Spleen (tissue), 11 donors: Measurements from ENCODE around the gene OVOL3. TPM values are rescaled to one million over a fixed set of nuclear protein-coding genes. Genes with fewer than 3 reads are reported as not detected.

ENCODE experiments used
- DNase-seq: peaks from one replicate; pipeline ENCODE4 v3.0.0-alpha.2; 2020
- H3K27ac ChIP-seq, 8 donors: fragments of 200-600 bp; sonication (generic) in 7 of 8; 1 replicate in 4 of 8; 2 replicates in 4 of 8; pipeline versions ENCODE4 v1.5.0 to v1.8.0; 2016 to 2021; ENCODE audit warnings: inconsistent platforms in 4 of 8, mild to moderate bottlenecking in 4 of 8, moderate library complexity in 1 of 8
- H3K27me3 ChIP-seq, 7 donors: fragments of 200-600 bp; sonication (generic) in 6 of 7; replicated peaks in 1 of 7; 1 replicate in 4 of 7; 2 replicates in 3 of 7; pipeline versions ENCODE4 v1.5.0 to v1.8.0; 2016 to 2021; ENCODE audit warnings: inconsistent platforms in 3 of 7, mild to moderate bottlenecking in 1 of 7
- H3K36me3 ChIP-seq, 6 donors: fragments of 200-600 bp; sonication (generic) in 5 of 6; 1 replicate in 4 of 6; 2 replicates in 2 of 6; pipeline versions ENCODE4 v1.5.0 to v1.8.0; 2016 to 2021; ENCODE audit warnings: inconsistent platforms in 2 of 6
- H3K4me1 ChIP-seq, 6 donors: fragments of 200-600 bp; sonication (generic) in 5 of 6; 1 replicate in 3 of 6; 2 replicates in 3 of 6; pipeline versions ENCODE4 v1.5.0 to v1.8.0; 2016 to 2021; ENCODE audit warnings: inconsistent platforms in 3 of 6
- H3K4me3 ChIP-seq, 8 donors: fragments of 200-600 bp; sonication (generic) in 7 of 8; 1 replicate in 4 of 8; 2 replicates in 4 of 8; pipeline versions ENCODE4 v1.5.0 to v1.8.0; 2016 to 2021; ENCODE audit warnings: inconsistent platforms in 4 of 8, mild to moderate bottlenecking in 4 of 8, moderate library complexity in 2 of 8
- H3K9me3 ChIP-seq, 8 donors: fragments of 200-600 bp; sonication (generic) in 7 of 8; 1 replicate in 4 of 8; 2 replicates in 4 of 8; pipeline versions ENCODE4 v1.5.0 to v1.8.0; 2016 to 2021; ENCODE audit warnings: inconsistent platforms in 4 of 8
- CTCF ChIP-seq, 11 experiments: fragments of 200-600 bp in 7 of 11; fragments of 450-650 bp in 4 of 11; sonication (generic) in 4 of 11; IDR thresholded peaks in 8 of 11; conservative IDR thresholded peaks in 3 of 11; 1 replicate in 7 of 11; 2 replicates in 4 of 11; pipeline versions ENCODE4 v1.4.0 to v1.8.0; 2016 to 2021; ENCODE audit warnings: antibody characterized with exemption in 11 of 11, inconsistent platforms in 4 of 11, mild to moderate bottlenecking in 1 of 11
- POLR2A ChIP-seq, 3 donors: fragments of 450-650 bp; IDR thresholded peaks; one replicate each; pipeline ENCODE4 v1.5.1; 2017; ENCODE audit warnings: antibody characterized with exemption in 3 of 3, mild to moderate bottlenecking in 1 of 3
- POLR2AphosphoS5 ChIP-seq, 3 donors: sonication (generic); formaldehyde crosslinking; IDR thresholded peaks; one replicate each; pipeline ENCODE4 v1.5.1; 2017; ENCODE audit warnings: antibody characterized with exemption in 3 of 3
- WGBS, 5 donors: extraction: QIAGEN DNeasy Blood & Tissue Kit in 3 of 5; methylation state at CpG; one replicate each; pipeline versions ENCODE4 v1.1.5 to v1.1.7; 2013 to 2018; 5-methylcytosine and 5-hydroxymethylcytosine counted together
- intact Hi-C: fragments of 100-400 bp; cut with DNase I; formaldehyde crosslinking; loops from one replicate; pipeline ENCODE4 v1.15.0; 2023; ENCODE audit warnings: low total_unique reads
- polyA plus RNA-seq, 3 donors: library from polyadenylated mRNA; stranded (reverse); fragments of 200-250 nt; gene quantifications; one replicate each; pipeline ENCODE4 v1.2.1, GENCODE V29; 2013
- total RNA-seq, 7 donors: library from RNA; depleted of rRNA in 3 of 7; stranded (reverse); fragments of >200 nt in 3 of 7; fragmentation: NEBNext Ultra II Directional in 4 of 7; extraction: Animal tissue kit (Norgen Biotek cat#: 25700) in 4 of 7; gene quantifications; one replicate each; pipeline versions ENCODE4 v1.1.0 to v1.2.1, GENCODE V29; 2016 to 2021
- donor health status: healthy with polysubstance abuse.
- donor health status: DM: no; HTN: no; CAD: no; lungs with moderate emphysema.
- donor health status: DM: no; HTN: no; CAD: no.
- donor health status: Bipolar disorder and iron deficiency.
- donor health status: healthy.
- donor health status: DM: no; HTN: no; CAD: no.
- donor health status: DM: yes; HTN: yes; CAD: no.

Gene OVOL3
- total and polyA plus RNA-seq, 10 donors: 0.11 to 0.22 (median 0.19) TPM; not detected in 7

- 89 to 96% (median 93%) methylated on average over 10 of the region's 10 CpGs for WGBS, 5 donors
- no peaks in the 10 kb centered on the region for H3K27me3 ChIP-seq
- no peaks in the 10 kb centered on the region for H3K9me3 ChIP-seq
- intact Hi-C loops: no loop called here
- H3K27ac ChIP-seq: peak overlapping the region; percentile 68 to 97 (median 89)
- H3K36me3 ChIP-seq: peaks cover 0 to 53% (median 27%) of the 10 kb centered on the region in 6 donors
- H3K4me1 ChIP-seq: peaks cover 0 to 38% (median 11%) of the 10 kb centered on the region in 6 donors
- H3K4me3 ChIP-seq: peak overlapping the region in 3 of 8 donors; percentile 41 to 69 (median 55)
- peak; percentile 20 for DNase-seq
- no peak for TF ChIP-seq CTCF (IDR thresholded peaks at IDR 0.05 in 8 of 11, conservative IDR thresholded peaks at IDR 0.05 in 3 of 11)
- no peak for TF ChIP-seq POLR2AphosphoS5 (IDR thresholded peaks at IDR 0.05)
- TF ChIP-seq POLR2A (IDR thresholded peaks at IDR 0.05): no peak
These were observed 42.2 kb downstream of the OVOL3 start for GRCh38 chr19:36153126-36153525.

DNA sequence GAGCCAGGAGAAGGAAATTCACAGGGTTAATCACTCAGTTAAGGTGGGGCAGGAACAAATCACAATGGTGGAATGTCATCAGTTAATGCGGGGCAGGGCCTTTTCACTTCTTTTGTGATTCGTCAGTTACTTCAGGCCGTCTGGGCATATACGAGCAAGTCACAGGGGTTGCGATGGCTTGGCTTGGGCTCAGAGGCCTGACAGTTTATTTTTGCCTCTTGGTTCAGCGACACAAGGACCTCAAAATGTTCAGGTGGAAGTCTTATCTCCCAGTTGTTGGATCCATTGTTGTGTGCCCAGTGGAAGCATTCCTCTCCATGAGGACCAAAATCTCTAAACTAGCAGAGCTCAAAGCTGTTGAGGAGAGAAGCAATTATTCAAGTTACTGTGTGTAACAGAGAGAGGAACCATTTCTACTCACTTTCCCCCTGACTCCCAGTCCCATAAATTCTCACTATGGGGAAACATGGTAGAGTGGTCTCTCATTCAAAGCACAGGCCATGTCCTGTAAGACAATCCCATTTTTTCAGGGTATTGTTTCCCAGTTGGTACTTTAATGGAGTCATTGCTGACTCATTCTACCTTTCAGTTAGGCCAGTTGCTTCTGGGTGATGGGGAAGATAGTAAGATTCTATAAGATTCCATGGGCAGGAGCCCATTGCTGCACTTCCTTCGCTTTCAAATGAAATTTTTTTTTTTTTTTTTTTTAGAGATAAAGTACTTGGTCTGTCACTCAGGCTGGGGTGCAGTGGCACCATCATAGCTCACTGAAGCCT is 50.1 kb downstream of the OVOL3 start:
- Histone ChIP-seq H3K9me3 (no peaks in the 10 kb centered on the region), H3K27ac (no peak overlapping the region), H3K36me3 (peaks cover 0 to 41% (median 0%) of the 10 kb centered on the region in 6 donors), H3K4me1 (no peaks in the 10 kb centered on the region), H3K4me3 (no peak overlapping the region), H3K27me3 (no peaks in the 10 kb centered on the region)
- WGBS, 5 donors: 93 to 97% (median 93%) methylated on average over 7 of the region's 7 CpGs
- DNase-seq: peak; percentile 19
- intact Hi-C loops: no loop called here
- TF ChIP-seq POLR2A (IDR thresholded peaks at IDR 0.05) (no peak), CTCF (IDR thresholded peaks at IDR 0.05 in 8 of 11, conservative IDR thresholded peaks at IDR 0.05 in 3 of 11) (no peak), POLR2AphosphoS5 (IDR thresholded peaks at IDR 0.05) (no peak)

Other genes starting within 250 kb of the OVOL3 start
- gene APLP1, start 242.6 kb upstream of the OVOL3 start, total RNA-seq: 1 to 10 TPM in 3 of 7 donors, under 1 TPM in 2, not detected in 2; 0.57 to 3.6 (median 1.1) TPM
- 1 to 10 TPM in 2 of 3 donors, under 1 TPM in 1; 0.99 to 2.6 (median 2.4) TPM for gene APLP1, start 242.6 kb upstream of the OVOL3 start, polyA plus RNA-seq
- gene NFKBID, start 210.6 kb upstream of the OVOL3 start, total RNA-seq: 10 to 100 TPM; 19.6 to 57.5 (median 30.3) TPM
- gene NFKBID, start 210.6 kb upstream of the OVOL3 start, polyA plus RNA-seq: 10 to 100 TPM; 12.6 to 19.7 (median 18.1) TPM
- gene HCST, start 208.6 kb upstream of the OVOL3 start, total RNA-seq: 10 to 100 TPM; 31.5 to 80.4 (median 58.2) TPM
- 100 to 1,000 TPM; 119 to 130 (median 122) TPM for gene HCST, start 208.6 kb upstream of the OVOL3 start, polyA plus RNA-seq
- gene TYROBP, start 202.8 kb upstream of the OVOL3 start, total RNA-seq: 100 to 1,000 TPM; 292 to 747 (median 403) TPM
- gene TYROBP, start 202.8 kb upstream of the OVOL3 start, polyA plus RNA-seq: 100 to 1,000 TPM; 281 to 446 (median 285) TPM
- 10 to 100 TPM in 4 of 7 donors, 1 to 10 TPM in 3; 7.8 to 18.2 (median 11.5) TPM for gene LRFN3, start 174.8 kb upstream of the OVOL3 start, total RNA-seq
- gene LRFN3, start 174.8 kb upstream of the OVOL3 start, polyA plus RNA-seq: 1 to 10 TPM in 2 of 3 donors, under 1 TPM in 1; 0.76 to 8.0 (median 1.2) TPM
- 10 to 100 TPM; 14.6 to 34.8 (median 16.3) TPM for gene SDHAF1, start 116.0 kb upstream of the OVOL3 start, total RNA-seq
- 10 to 100 TPM; 26.5 to 35.6 (median 33.6) TPM for gene SDHAF1, start 116.0 kb upstream of the OVOL3 start, polyA plus RNA-seq
- gene SYNE4, start 102.3 kb upstream of the OVOL3 start, total RNA-seq: 1 to 10 TPM in 4 of 7 donors, under 1 TPM in 2, not detected in 1; 0.54 to 1.6 (median 1.0) TPM
- under 1 TPM; 0.70 to 0.89 (median 0.85) TPM for gene SYNE4, start 102.3 kb upstream of the OVOL3 start, polyA plus RNA-seq
- 10 to 100 TPM; 22.6 to 65.3 (median 28.3) TPM for gene ALKBH6, start 96.9 kb upstream of the OVOL3 start, total RNA-seq
- 10 to 100 TPM; 21.3 to 26.6 (median 24.3) TPM for gene ALKBH6, start 96.9 kb upstream of the OVOL3 start, polyA plus RNA-seq
- 10 to 100 TPM in 5 of 7 donors, 1 to 10 TPM in 2; 6.8 to 18.0 (median 13.5) TPM for gene CLIP3, start 78.3 kb upstream of the OVOL3 start, total RNA-seq
- gene CLIP3, start 78.3 kb upstream of the OVOL3 start, polyA plus RNA-seq: 1 to 10 TPM; 2.7 to 3.2 (median 3.1) TPM
- 1 to 10 TPM; 3.5 to 7.9 (median 5.1) TPM for gene THAP8, start 56.9 kb upstream of the OVOL3 start, total RNA-seq
- gene THAP8, start 56.9 kb upstream of the OVOL3 start, polyA plus RNA-seq: 1 to 10 TPM; 2.4 to 7.1 (median 4.4) TPM
- gene WDR62, start 56.2 kb upstream of the OVOL3 start, total RNA-seq: 1 to 10 TPM; 1.7 to 5.2 (median 3.0) TPM
- 1 to 10 TPM; 1.3 to 2.1 (median 1.6) TPM for gene WDR62, start 56.2 kb upstream of the OVOL3 start, polyA plus RNA-seq
- 10 to 100 TPM; 23.1 to 42.3 (median 36.6) TPM for gene POLR2I, start 3.7 kb downstream of the OVOL3 start, total RNA-seq
- 10 to 100 TPM; 46.2 to 60.3 (median 52.4) TPM for gene POLR2I, start 3.7 kb downstream of the OVOL3 start, polyA plus RNA-seq
- gene TBCB, start 4.3 kb downstream of the OVOL3 start, total RNA-seq: 100 to 1,000 TPM in 3 of 7 donors, 10 to 100 TPM in 4; 87.8 to 120 (median 95.5) TPM
- gene TBCB, start 4.3 kb downstream of the OVOL3 start, polyA plus RNA-seq: 100 to 1,000 TPM; 152 to 170 (median 155) TPM
- gene CAPNS1, start 28.9 kb downstream of the OVOL3 start, total RNA-seq: 100 to 1,000 TPM; 130 to 602 (median 373) TPM
- gene CAPNS1, start 28.9 kb downstream of the OVOL3 start, polyA plus RNA-seq: 100 to 1,000 TPM; 247 to 431 (median 321) TPM
- 10 to 100 TPM in 5 of 7 donors, 1 to 10 TPM in 2; 6.3 to 40.9 (median 20.4) TPM for gene COX7A1, start 41.3 kb downstream of the OVOL3 start, total RNA-seq
- gene COX7A1, start 41.3 kb downstream of the OVOL3 start, polyA plus RNA-seq: 10 to 100 TPM; 20.0 to 37.6 (median 26.3) TPM
- 1 to 10 TPM; 3.1 to 7.1 (median 4.4) TPM for gene ZNF565, start 103.5 kb downstream of the OVOL3 start, total RNA-seq
- gene ZNF565, start 103.5 kb downstream of the OVOL3 start, polyA plus RNA-seq: 1 to 10 TPM; 1.2 to 1.7 (median 1.6) TPM
- 10 to 100 TPM; 43.6 to 66.3 (median 54.4) TPM for gene ZNF146, start 104.0 kb downstream of the OVOL3 start, total RNA-seq
- gene ZNF146, start 104.0 kb downstream of the OVOL3 start, polyA plus RNA-seq: 10 to 100 TPM; 19.1 to 27.0 (median 21.3) TPM